HG03039 (cell line): ENCODE data around the gene FAAH.

Source experiments
- ATAC-seq: cut with Tn5 transposase; IDR thresholded peaks from one replicate; pipeline ENCODE4 v1.9.1; 2021; ENCODE audit warnings: mild to moderate bottlenecking, moderate library complexity; ENCODE audit not compliant: unreplicated experiment

Gene FAAH

DNA sequence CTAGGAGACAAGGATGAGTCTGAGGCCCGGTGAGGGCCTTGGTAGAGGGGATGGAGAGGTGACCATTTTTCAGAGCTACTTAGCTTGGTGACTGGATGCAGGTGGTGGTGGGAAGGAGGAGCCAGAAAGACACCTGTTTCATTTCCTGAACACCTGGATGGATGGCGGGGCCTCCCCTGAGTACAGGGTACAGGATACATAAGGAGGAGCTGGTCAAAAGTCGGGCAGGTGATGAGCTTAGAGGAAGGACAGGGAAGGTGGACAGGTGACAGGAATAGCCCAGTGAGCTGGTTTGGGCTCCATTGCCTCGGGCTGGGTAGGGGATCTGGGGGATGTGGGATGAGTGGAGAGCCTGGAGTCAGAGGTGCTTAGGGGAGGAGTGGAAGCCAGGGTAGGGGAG lies 6.3 kb downstream of the FAAH start:
- ATAC-seq, result no peak

DNA sequence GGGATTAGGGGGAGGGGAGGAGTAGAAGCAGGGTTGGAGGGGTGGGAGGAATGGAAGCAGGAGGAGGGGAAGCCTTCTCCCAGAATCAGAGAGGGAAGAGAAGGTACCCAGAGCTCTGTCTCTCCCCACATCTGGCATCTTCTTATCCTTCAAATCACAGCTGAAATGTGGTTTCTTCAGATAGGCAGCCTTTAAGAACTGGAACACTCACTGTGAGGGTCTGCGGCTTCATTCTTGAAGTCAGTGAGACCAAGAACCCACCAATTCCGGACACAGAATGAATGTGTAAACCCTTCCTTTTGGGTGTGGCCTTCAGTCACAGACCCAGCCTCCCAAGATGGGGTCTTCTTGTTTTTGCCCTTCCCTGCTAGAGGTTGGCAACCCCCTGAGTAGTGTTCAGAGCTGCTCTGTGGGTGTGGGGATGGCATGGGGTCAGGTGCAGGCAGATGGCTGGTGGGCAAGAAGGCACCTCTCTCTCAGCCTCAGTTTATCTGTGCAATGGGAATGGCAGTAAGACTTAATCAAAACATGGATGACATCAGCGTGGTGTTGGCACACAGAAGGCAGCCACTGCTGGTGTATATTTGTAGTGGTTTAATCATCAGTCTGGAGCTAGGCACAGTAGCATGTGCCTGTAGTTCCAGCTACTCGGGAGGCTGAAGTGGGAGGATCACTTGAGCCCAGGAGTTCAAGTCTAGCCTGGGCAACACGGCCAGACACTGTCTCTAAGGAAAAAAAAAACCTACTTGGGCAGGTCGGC lies 7.2 kb downstream of the FAAH start:
- no peak for ATAC-seq

- no peak for ATAC-seq
These were observed 8.0 kb downstream of the FAAH start for GRCh38 chr1:46401964-46402626.

DNA sequence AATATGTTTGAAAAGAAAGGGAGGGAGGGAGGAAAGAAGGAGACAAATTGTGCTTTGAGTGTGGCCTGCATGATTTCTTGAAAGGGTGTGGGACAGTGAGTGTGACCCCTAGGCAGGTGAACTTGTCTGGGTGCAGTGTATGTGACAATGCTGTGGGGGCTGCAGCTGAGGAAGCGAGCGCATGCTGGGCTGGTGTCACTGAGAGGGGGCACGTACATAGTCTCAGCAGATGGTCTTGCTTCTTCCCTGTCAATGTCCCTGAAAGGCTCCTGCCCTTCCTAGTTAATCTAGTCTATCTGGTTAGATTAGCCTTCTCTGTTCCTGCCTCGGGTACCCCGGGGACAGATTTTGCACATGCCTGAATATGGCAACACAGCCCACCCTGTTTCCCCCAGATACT lies 9.8 kb downstream of the FAAH start:
- ATAC-seq, result no peak

DNA sequence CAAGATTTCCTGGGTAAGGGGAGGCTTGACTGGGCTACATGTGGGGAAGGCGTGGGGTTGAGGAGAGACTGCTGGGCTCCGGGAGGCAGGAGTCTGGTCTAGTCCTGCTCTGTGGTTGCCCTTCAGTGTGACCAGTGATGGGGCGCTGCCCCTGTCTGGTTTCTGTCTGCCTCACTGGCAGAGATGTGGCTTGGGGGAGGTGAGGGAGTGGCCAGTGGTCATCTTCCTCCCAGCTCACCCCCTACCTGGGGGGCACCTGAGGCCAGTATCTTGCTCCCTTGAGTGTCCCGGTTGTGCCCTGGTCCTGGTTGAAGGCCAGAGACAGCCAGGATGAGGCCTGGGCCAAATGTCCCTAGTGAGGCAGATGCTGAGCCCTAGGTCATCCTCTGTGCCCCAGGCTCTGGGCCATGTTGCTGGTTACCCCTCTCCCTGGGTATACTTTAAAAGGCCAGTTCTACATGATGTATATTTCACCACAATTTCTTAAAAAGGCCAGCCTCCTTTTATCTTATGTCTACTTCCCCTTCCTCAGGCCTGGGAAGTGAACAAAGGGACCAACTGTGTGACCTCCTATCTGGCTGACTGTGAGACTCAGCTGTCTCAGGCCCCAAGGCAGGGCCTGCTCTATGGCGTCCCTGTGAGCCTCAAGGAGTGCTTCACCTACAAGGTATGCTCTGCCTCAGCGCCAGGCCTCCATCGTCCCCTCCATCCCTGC lies 10.5 kb downstream of the FAAH start:
- no peak for ATAC-seq

DNA sequence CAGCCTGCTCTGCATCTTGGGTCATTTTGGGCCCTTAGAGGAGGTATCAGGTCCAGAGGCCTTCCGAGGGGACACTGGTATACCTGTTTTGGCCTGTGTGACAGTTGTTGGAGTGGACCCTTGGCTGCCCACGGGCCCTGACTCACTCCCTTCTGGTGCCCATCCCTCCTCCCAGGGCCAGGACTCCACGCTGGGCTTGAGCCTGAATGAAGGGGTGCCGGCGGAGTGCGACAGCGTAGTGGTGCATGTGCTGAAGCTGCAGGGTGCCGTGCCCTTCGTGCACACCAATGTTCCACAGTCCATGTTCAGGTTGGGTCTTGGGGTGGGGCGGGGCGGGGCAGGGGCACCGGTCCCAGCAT lies 11.1 kb downstream of the FAAH start:
- ATAC-seq, result no peak

DNA sequence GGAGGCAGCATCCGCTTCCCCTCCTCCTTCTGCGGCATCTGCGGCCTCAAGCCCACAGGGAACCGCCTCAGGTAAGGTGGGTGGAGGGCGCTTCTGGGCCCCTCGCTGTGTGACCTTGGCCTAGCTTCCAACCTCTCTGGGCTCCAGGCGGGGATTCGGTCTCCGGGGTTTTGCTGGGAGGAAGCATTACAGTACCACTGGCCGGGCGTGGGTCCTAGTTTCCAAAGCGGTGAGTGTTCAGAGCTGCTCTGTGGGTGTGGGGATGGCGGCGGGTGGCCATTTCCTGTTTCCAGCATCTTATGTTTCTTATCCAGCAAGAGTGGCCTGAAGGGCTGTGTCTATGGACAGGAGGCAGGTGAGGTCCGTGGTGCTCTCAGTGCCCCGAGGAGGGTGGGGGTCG lies 11.6 kb downstream of the FAAH start:
- no peak for ATAC-seq

DNA sequence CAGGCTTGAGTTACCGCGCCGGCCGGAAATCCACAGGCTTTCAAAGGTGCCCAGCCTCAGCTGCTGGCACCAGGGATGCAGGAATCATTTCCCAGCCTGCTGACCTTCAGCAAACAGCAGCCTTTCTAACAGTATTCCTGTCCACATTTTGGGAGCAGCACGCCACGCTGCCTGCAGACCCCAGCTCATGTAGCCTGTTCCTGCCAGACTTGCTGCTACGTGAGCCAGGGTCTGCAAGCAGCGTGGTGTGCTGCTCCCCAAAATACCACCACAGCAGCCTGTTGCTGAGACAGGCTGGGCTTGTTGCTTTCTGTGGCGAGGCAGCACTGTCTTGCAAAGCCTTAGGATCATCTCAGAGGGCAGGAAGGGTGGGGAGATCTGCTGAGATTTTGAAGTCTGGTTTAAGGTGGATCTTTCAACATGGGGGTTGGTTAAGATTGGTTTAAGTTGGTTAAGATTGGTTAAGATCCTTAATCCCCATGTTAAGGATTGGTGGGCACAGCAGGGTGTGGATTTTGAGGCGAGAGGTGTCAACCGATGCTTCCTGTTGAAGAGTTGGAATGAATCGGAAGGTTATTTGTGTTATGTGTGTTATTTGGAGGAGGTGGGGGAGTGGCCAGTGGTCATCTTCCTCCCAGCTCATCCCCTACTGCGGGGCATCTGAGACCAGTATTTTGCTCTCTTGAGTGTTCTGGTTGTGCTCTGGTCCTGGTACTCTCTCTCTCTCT lies 12.9 kb downstream of the FAAH start:
- ATAC-seq, result no peak

DNA sequence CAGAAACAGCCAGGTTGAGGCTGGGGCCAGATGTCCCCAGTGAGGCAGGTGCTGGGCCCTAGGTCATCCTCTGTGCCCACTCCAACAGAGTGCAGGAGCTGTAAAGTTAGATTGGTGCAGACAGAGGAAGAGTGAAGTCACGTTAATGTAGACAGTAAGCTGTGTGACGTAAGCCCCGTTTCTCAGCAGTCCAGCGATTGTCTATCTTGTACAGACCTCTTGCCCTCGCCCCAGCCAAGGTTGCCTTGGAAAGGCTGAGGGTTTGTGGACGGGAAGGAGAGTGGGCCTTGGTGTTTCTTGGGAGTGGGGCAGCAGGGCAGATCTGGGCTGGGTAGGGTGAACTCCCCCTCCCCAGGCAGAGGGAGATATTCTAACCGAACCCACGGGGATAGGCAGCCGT lies 13.5 kb downstream of the FAAH start:
- no peak for ATAC-seq

GRCh38 chr1:46408356-46409062 lies 14.4 kb downstream of the FAAH start:
- no peak for ATAC-seq

DNA sequence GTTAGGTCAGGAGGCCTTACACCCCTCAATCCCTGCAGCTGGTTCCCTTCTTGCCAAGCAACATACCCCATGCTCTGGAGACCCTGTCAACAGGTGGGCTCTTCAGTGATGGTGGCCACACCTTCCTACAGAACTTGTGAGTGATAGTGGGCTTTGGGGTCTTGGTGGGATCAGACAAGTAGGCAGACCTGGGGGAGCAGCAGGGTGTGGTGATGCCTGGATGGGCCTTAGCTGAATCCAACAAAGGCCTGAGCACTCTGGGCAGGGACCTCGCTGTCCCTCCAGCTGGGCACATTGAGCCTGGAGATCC lies 14.9 kb downstream of the FAAH start:
- no peak for ATAC-seq

- ATAC-seq, result no peak
These were observed 16.3 kb downstream of the FAAH start for GRCh38 chr1:46410156-46411009.

- ATAC-seq, result no peak
These were observed 16.9 kb downstream of the FAAH start for GRCh38 chr1:46411010-46411405.

- ATAC-seq, result no peak
These were observed 17.7 kb downstream of the FAAH start for GRCh38 chr1:46411601-46412341.

GRCh38 chr1:46412893-46413595 lies 18.9 kb downstream of the FAAH start:
- no peak for ATAC-seq

GRCh38 chr1:46413596-46413985 lies 19.5 kb downstream of the FAAH start:
- peak; percentile 58 for ATAC-seq

GRCh38 chr1:46415514-46415913 lies 21.4 kb downstream of the FAAH start:
- no peak for ATAC-seq

DNA sequence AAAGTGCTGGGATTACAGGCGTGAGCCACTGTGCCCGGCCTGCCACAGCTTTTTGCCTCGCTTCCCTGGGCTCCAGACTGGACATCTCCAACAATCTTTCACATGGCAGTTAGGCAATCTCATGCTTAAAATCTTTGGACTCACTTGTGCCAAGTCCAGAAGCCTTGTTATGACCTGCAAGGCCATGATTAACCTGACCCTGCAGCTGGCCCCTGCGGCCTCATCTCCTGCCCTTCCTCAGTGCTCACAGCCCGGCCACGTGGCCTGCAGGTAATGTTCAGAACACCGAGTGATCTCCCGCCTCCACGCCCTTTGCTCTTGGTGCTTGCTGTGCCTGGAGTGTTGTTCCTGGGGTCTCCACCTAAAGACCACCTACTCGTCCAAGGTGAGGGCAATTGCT lies 24.9 kb downstream of the FAAH start:
- no peak for ATAC-seq

GRCh38 chr1:46420533-46420915 lies 26.4 kb downstream of the FAAH start:
- ATAC-seq, result no peak
